Measurements from ENCODE around the gene TCOF1.

The TCOF1 gene

GRCh38 chr5:150394131-150394530 is 36.6 kb downstream of the TCOF1 start:
- DNase-seq: no peak

GRCh38 chr5:150394912-150395687 is 37.6 kb downstream of the TCOF1 start:
- DNase-seq: no peak

GRCh38 chr5:150395688-150395975 is 38.1 kb downstream of the TCOF1 start:
- DNase-seq: no peak

GRCh38 chr5:150396267-150396666 is 38.8 kb downstream of the TCOF1 start:
- no peak for DNase-seq

GRCh38 chr5:150397146-150397781 is 39.8 kb downstream of the TCOF1 start:
- no peak for DNase-seq

- no peak for DNase-seq
These were observed 40.6 kb downstream of the TCOF1 start for GRCh38 chr5:150397782-150398721.

GRCh38 chr5:150398722-150399523 is 41.4 kb downstream of the TCOF1 start:
- no peak for DNase-seq

- DNase-seq: no peak
These were observed 42.2 kb downstream of the TCOF1 start for GRCh38 chr5:150399524-150400211.

- DNase-seq: no peak
These were observed 43.0 kb downstream of the TCOF1 start for GRCh38 chr5:150400316-150401075.

GRCh38 chr5:150401076-150401375 is 43.5 kb downstream of the TCOF1 start:
- no peak for DNase-seq

- DNase-seq: no peak
These were observed 44.1 kb downstream of the TCOF1 start for GRCh38 chr5:150401376-150402228.

GRCh38 chr5:150402229-150402773 is 44.8 kb downstream of the TCOF1 start:
- DNase-seq: no peak

- DNase-seq: no peak
These were observed 45.4 kb downstream of the TCOF1 start for GRCh38 chr5:150402901-150403342.

GRCh38 chr5:150404121-150404520 is 46.6 kb downstream of the TCOF1 start:
- DNase-seq: no peak

GRCh38 chr5:150404535-150404934 is 47.0 kb downstream of the TCOF1 start:
- no peak for DNase-seq

- no peak for DNase-seq
These were observed 47.7 kb downstream of the TCOF1 start for GRCh38 chr5:150404941-150405816.

- no peak for DNase-seq
These were observed 48.7 kb downstream of the TCOF1 start for GRCh38 chr5:150406103-150406722.

- no peak for DNase-seq
These were observed 49.2 kb downstream of the TCOF1 start for GRCh38 chr5:150406723-150407095.

Data from bone marrow (tissue), 2 donors.